ENCODE measurements around the gene CENPA. TPM values are rescaled to one million over a fixed set of nuclear protein-coding genes. Genes with fewer than 3 reads are reported as not detected.

CENPA gene
- total RNA-seq, 1 experiment from 2014 or later = 45.8 TPM

DNA sequence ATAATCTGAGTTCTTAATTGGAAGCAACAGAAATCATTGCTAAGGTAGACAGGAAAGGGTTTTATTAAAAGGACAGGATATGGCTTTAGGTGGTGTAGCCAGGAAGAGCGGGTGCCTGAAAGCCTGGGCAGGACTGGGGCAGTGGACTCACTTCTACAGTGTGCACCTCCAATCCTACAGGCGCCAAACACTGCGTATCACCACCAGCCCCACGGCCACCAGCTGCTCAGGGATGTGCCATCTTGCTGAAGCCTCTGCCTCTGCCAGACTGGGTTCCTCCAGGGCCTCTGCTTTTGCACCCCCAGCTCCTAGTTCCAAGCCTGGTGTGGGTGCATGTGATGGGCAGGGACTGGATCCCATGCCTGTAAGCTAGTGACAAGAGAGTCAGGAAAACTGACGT, 32.4 kb downstream of the CENPA start:
- H3K9ac ChIP-seq (ENCODE audit: low read length) = no peak overlapping the region
- BruUV-seq (replicated peaks) = no TSS peak
- ChIA-PET RAD21 (ENCODE audit: low non-redundant PET in 1 of 2, low total read pairs in 2 of 2, uncharacterized antibody in 2 of 2, unreplicated experiment in 2 of 2) (no interaction called here), POLR2A (no interaction called here), CTCF (no interaction called here)
- ATAC-seq (no peak), DNase-seq (ENCODE audit: low read depth, low spot score) (no peak)
- TF ChIP-seq ZFX (IDR thresholded peaks at IDR 0.05) (no peak), MAX (IDR thresholded peaks at IDR 0.05) (no peak), SIN3A (IDR thresholded peaks at IDR 0.05; ENCODE audit: low read depth) (no peak), SP1 (IDR thresholded peaks at IDR 0.05; ENCODE audit: low read depth) (no peak), ATF3 (IDR thresholded peaks at IDR 0.05) (no peak), JUND (IDR thresholded peaks at IDR 0.05) (no peak), ELF1 (IDR thresholded peaks at IDR 0.05; ENCODE audit: borderline replicate concordance, low read depth) (no peak), FOSL1 (IDR thresholded peaks at IDR 0.05; ENCODE audit: low read depth) (no peak), ZNF274 (IDR thresholded peaks at IDR 0.05; ENCODE audit: low read depth, low read length) (no peak)
- TF ChIP-seq, protein P1, sequence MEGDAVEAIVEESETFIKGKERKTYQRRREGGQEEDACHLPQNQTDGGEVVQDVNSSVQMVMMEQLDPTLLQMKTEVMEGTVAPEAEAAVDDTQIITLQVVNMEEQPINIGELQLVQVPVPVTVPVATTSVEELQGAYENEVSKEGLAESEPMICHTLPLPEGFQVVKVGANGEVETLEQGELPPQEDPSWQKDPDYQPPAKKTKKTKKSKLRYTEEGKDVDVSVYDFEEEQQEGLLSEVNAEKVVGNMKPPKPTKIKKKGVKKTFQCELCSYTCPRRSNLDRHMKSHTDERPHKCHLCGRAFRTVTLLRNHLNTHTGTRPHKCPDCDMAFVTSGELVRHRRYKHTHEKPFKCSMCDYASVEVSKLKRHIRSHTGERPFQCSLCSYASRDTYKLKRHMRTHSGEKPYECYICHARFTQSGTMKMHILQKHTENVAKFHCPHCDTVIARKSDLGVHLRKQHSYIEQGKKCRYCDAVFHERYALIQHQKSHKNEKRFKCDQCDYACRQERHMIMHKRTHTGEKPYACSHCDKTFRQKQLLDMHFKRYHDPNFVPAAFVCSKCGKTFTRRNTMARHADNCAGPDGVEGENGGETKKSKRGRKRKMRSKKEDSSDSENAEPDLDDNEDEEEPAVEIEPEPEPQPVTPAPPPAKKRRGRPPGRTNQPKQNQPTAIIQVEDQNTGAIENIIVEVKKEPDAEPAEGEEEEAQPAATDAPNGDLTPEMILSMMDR (IDR thresholded peaks at IDR 0.05 in 2 of 3, conservative IDR thresholded peaks at IDR 0.05 in 1 of 3; ENCODE audit: borderline replicate concordance in 1 of 3, insufficient read depth in 1 of 3, low read depth in 2 of 3, low read length in 2 of 3) = no peak
- H3K36me3 ChIP-seq (ENCODE audit: control insufficient read depth in 1 of 2, insufficient read depth in 2 of 2, low read length in 2 of 2) = no peaks in the 10 kb centered on the region
- no peak overlapping the region for H3K4me2 ChIP-seq (ENCODE audit: low read length)
- H2AFZ ChIP-seq (ENCODE audit: low read depth, low read length, poor library complexity, severe bottlenecking) = no peak overlapping the region
- H3K27me3 ChIP-seq (ENCODE audit: insufficient read depth, low read length) = no peaks in the 10 kb centered on the region
- no peaks in the 10 kb centered on the region for H3K9me2 ChIP-seq (ENCODE audit: insufficient read depth)
- intact Hi-C loops (cut with micrococcal nuclease) = no loop called here
- no peaks in the 10 kb centered on the region for H3K79me2 ChIP-seq (ENCODE audit: insufficient read depth, low read length)
- H3K9me3 ChIP-seq (ENCODE audit: control insufficient read depth in 1 of 2, insufficient read depth in 1 of 2, low read depth in 1 of 2, low read length in 2 of 2) = no peaks in the 10 kb centered on the region
- no peak overlapping the region for H3K4me3 ChIP-seq (replicated peaks in 1 of 2; ENCODE audit: low read depth in 1 of 2, low read length in 2 of 2)
- peaks cover 2 to 10% of the 10 kb centered on the region in 2 experiments; a peak in 3 of 4 replicates for H3K4me1 ChIP-seq (ENCODE audit: control insufficient read depth in 1 of 2, insufficient read depth in 2 of 2, low read length in 2 of 2)
- no peak overlapping the region for H3K27ac ChIP-seq (ENCODE audit: low read depth, low read length)
- no peaks in the 10 kb centered on the region for H4K20me1 ChIP-seq (ENCODE audit: insufficient read depth)

Measured in HCT116 (cell line).